Measurements from ENCODE around the gene TTC39A. TPM values are rescaled to one million over a fixed set of nuclear protein-coding genes. Genes with fewer than 3 reads are reported as not detected.

TTC39A gene
- total RNA-seq = 1.3 and 20.8 TPM in 2 replicates

GRCh38 chr1:51330331-51331201 lies at the start of gene TTC39A:
TSS of gene TTC39A (minus strand) at chr1:51330562. CDS start at chr1:51330477, 85 bp downstream.

Other genes starting within 250 kb of the TTC39A start
- gene C1orf185, start 228.3 kb downstream of the TTC39A start, total RNA-seq = not detected in 2 replicates
- 65.5 and 77.6 TPM in 2 replicates for gene RNF11, start 94.3 kb downstream of the TTC39A start, total RNA-seq
- gene EPS15, start 188.7 kb upstream of the TTC39A start, total RNA-seq = 18.4 and 22.1 TPM in 2 replicates